OCI-LY1 (cell line): ENCODE data around the gene NAGA.

Source experiments
- H2AFZ ChIP-seq: fragments of 200-600 bp; sonication (generic), shearing (Covaris generic); 2 replicates; pipeline ENCODE4 v1.6.0; 2014; ENCODE audit warnings: antibody characterized with exemption, mild to moderate bottlenecking, low read length
- H3F3A ChIP-seq: fragments of 200-600 bp; sonication (generic), shearing (Covaris generic); 2 replicates; pipeline ENCODE4 v1.6.0; 2014; ENCODE audit warnings: mild to moderate bottlenecking, antibody characterized with exemption, low read length, moderate library complexity; ENCODE audit not compliant: insufficient read depth
- H3K27ac ChIP-seq: fragments of 200-600 bp; sonication (generic); 2 replicates; pipeline ENCODE4 v1.5.1; 2014; ENCODE audit warnings: low read length, mixed run types, mild to moderate bottlenecking, low read depth; ENCODE audit not compliant: poor library complexity, severe bottlenecking
- H3K27me3 ChIP-seq: fragments of 200-600 bp; sonication (generic); 2 replicates; pipeline ENCODE4 v1.6.0; 2014; ENCODE audit warnings: antibody characterized with exemption, mild to moderate bottlenecking, low read length, moderate library complexity; ENCODE audit not compliant: insufficient read depth
- H3K36me3 ChIP-seq: fragments of 200-600 bp; sonication (generic); 2 replicates; pipeline ENCODE4 v1.6.1; 2014; ENCODE audit warnings: mild to moderate bottlenecking, antibody characterized with exemption, low read length, moderate library complexity, mixed read lengths; ENCODE audit not compliant: insufficient read depth
- H3K4me1 ChIP-seq: fragments of 200-600 bp; sonication (generic); 2 replicates; pipeline ENCODE4 v1.5.1; 2014; ENCODE audit warnings: mild to moderate bottlenecking, low read length, moderate library complexity; ENCODE audit not compliant: insufficient read depth, severe bottlenecking
- H3K4me2 ChIP-seq: fragments of 200-600 bp; sonication (generic), shearing (Covaris generic); 2 replicates; pipeline ENCODE4 v1.6.1; 2014; ENCODE audit warnings: low read length
- H3K4me3 ChIP-seq: fragments of 200-600 bp; sonication (generic); 2 replicates; pipeline ENCODE4 v1.5.1; 2014; ENCODE audit warnings: low read length, low read depth, mild to moderate bottlenecking, mixed read lengths; ENCODE audit not compliant: poor library complexity, severe bottlenecking
- H3K79me2 ChIP-seq: fragments of 200-600 bp; shearing (Covaris generic); 2 replicates; pipeline ENCODE4 v1.6.1; 2016; ENCODE audit warnings: mixed run types, low read length, mixed read lengths; ENCODE audit not compliant: insufficient read depth
- H3K9ac ChIP-seq: fragments of 200-600 bp; sonication (generic), shearing (Covaris generic); 2 replicates; pipeline ENCODE4 v1.6.1; 2014; ENCODE audit warnings: mild to moderate bottlenecking, low read length, mixed read lengths
- H3K9me2 ChIP-seq: fragments of 200-600 bp; sonication (generic), shearing (Covaris generic); 2 replicates; pipeline ENCODE4 v1.6.1; 2014; ENCODE audit warnings: low read depth, mild to moderate bottlenecking, low read length, mixed read lengths
- H3K9me3 ChIP-seq: fragments of 200-600 bp; shearing (Covaris generic); 2 replicates; pipeline ENCODE4 v1.6.1; 2014; ENCODE audit warnings: low read length, mixed read lengths
- H4K20me1 ChIP-seq: fragments of 200-600 bp; sonication (generic), shearing (Covaris generic); 2 replicates; pipeline ENCODE4 v1.6.0; 2016; ENCODE audit warnings: mild to moderate bottlenecking, low read length; ENCODE audit not compliant: insufficient read depth
- CTCF ChIP-seq: fragments of 200-600 bp; sonication (generic), shearing (Covaris generic); IDR thresholded peaks from 2 replicates; pipeline ENCODE4 v1.5.1; 2017; ENCODE audit warnings: mild to moderate bottlenecking, antibody characterized with exemption, low read length, moderate library complexity, mixed read lengths
- EZH2 ChIP-seq: fragments of 200-600 bp; sonication (generic), shearing (Covaris generic); IDR thresholded peaks from 2 replicates; pipeline ENCODE4 v1.8.0; 2017; ENCODE audit warnings: borderline replicate concordance, mixed run types, mild to moderate bottlenecking, antibody characterized with exemption, low read length, moderate library complexity, mixed read lengths

NAGA gene

DNA sequence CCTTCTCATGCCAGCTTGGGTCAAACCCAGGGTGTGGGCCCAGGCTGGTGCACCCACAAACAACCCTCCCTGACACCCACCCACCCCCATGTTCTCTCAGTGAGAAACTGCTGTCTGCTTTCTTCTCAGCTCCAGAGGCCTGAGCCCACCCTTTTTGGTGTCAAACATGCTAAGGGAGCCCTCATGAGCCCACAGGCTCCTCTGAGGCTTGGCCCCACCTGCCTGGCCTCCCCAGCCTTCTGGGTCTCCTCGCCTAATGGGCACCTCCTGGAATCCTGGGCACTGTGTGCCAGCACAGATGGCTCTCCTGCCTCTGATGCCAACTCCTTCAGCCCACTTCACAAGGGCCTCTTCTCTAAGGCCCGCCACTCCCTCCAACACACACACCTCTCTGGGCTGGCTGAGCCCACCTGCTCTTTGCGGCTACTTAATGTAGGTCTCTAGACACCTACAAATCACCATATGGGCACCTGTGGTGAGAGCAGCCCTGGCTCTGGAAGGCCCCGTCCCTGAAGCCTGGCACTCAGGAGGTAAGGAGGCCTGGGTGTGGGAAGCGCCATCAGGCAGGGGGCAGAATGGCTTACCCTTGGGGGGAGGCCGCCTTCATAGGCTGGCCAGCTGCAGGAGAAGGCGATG lies 4.4 kb downstream of the NAGA start:
- Histone ChIP-seq H3K27ac (no peak overlapping the region), H2AFZ (no peak overlapping the region), H3K9me3 (no peaks in the 10 kb centered on the region), H3K36me3 (peaks cover 28% of the 10 kb centered on the region), H3K4me1 (peaks cover 14% of the 10 kb centered on the region), H3K9ac (no peak overlapping the region), H3K4me2 (no peak overlapping the region), H3K79me2 (no peaks in the 10 kb centered on the region), H3K4me3 (no peak overlapping the region), H3K9me2 (no peaks in the 10 kb centered on the region), H3K27me3 (no peaks in the 10 kb centered on the region), H4K20me1 (no peaks in the 10 kb centered on the region), H3F3A (no peaks in the 10 kb centered on the region)
- no peak for TF ChIP-seq EZH2
- TF ChIP-seq CTCF, result no peak

- H3K27ac ChIP-seq, result no peak overlapping the region
- H4K20me1 ChIP-seq, result no peaks in the 10 kb centered on the region
- H3F3A ChIP-seq, result no peaks in the 10 kb centered on the region
- TF ChIP-seq CTCF, result no peak
- no peak for TF ChIP-seq EZH2
- H3K79me2 ChIP-seq, result no peaks in the 10 kb centered on the region
- H3K9me3 ChIP-seq, result no peaks in the 10 kb centered on the region
- H3K36me3 ChIP-seq, result peaks cover 34% of the 10 kb centered on the region
- no peak overlapping the region for H3K4me2 ChIP-seq
- H3K4me1 ChIP-seq, result peaks cover 10% of the 10 kb centered on the region
- no peak overlapping the region for H3K9ac ChIP-seq
- no peak overlapping the region for H3K4me3 ChIP-seq
- H2AFZ ChIP-seq, result no peak overlapping the region
- H3K9me2 ChIP-seq, result no peaks in the 10 kb centered on the region
- H3K27me3 ChIP-seq, result no peaks in the 10 kb centered on the region
Observed at GRCh38 chr22:42065438-42066125, 5.0 kb downstream of the NAGA start.

DNA sequence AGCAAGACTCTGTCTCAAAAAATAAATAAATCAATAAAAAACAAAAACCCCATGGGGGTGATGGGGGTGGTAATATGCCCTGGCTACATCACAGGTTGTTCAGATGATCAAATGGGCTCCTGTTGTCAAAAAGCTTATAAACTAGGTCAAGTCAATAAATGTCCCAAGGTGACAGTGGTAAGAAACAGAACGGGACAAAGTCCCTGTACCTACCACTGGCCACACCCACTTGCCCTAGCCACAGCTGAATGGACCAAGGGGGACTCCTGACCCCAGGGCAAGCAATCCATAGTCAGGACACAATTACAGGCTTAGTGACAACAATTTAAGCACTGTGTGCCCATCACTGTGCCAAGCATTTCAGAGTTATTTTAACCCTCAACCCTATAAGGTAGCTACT lies 6.0 kb downstream of the NAGA start:
- no peak for TF ChIP-seq EZH2
- TF ChIP-seq CTCF, result no peak
- H3K9ac ChIP-seq, result no peak overlapping the region
- no peaks in the 10 kb centered on the region for H3F3A ChIP-seq
- no peaks in the 10 kb centered on the region for H3K79me2 ChIP-seq
- no peak overlapping the region for H3K4me3 ChIP-seq
- no peak overlapping the region for H3K27ac ChIP-seq
- no peaks in the 10 kb centered on the region for H3K9me3 ChIP-seq
- H3K4me2 ChIP-seq, result no peak overlapping the region
- H3K4me1 ChIP-seq, result peaks cover 2% of the 10 kb centered on the region
- H3K36me3 ChIP-seq, result peaks cover 44% of the 10 kb centered on the region
- H4K20me1 ChIP-seq, result no peaks in the 10 kb centered on the region
- H3K27me3 ChIP-seq, result no peaks in the 10 kb centered on the region
- H3K9me2 ChIP-seq, result no peaks in the 10 kb centered on the region
- no peak overlapping the region for H2AFZ ChIP-seq
